NT2/D1 (cell line): ENCODE measurements around the gene PNMA8A.

ENCODE experiments used
- SUZ12 ChIP-seq: IDR thresholded peaks from 2 replicates; pipeline ENCODE4 v1.6.1; 2011; ENCODE audit not compliant: insufficient read length, insufficient read depth; ENCODE audit errors: extremely low read depth
- ZNF274 ChIP-seq: IDR thresholded peaks from 2 replicates; pipeline ENCODE4 v1.6.1; 2011; ENCODE audit warnings: mild to moderate bottlenecking, low read depth, low read length

DNA sequence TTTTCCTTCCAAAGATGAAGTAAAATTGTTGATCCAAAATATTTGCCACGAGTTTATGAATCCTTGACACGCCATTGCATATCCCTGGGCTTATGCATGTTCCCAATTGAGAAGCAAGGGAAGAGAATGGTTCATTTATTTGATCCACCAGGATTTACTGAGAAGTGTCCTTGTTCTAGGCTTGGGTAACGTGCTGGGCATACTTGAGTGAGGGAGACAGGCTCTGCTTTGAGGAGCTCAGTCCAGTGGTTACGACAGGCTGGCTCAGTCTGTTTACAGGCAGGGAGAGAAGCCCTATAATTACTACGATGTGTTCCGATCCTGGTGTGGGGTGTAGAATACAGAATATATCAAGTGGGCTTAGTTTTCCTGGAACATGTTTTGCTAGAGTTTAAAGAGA, 36.4 kb downstream of the PNMA8A start:
- TF ChIP-seq ZNF274 (no peak), SUZ12 (no peak)
